AG08396 (cell line): ENCODE measurements around the gene CCDC78.

Experiments
- DNase-seq: peaks from one replicate; pipeline ENCODE4 v3.0.0; 2012; ENCODE audit warnings: low spot score, mixed read lengths

CCDC78 gene

GRCh38 chr16:710500-711075, 15.7 kb downstream of the CCDC78 start:
- no peak for DNase-seq

- peak; percentile 98 for DNase-seq
These were observed 16.4 kb downstream of the CCDC78 start for GRCh38 chr16:709566-710499.

GRCh38 chr16:708959-709358, 17.3 kb downstream of the CCDC78 start:
- no peak for DNase-seq

- no peak for DNase-seq
These were observed 18.2 kb downstream of the CCDC78 start for GRCh38 chr16:708019-708418.

GRCh38 chr16:707062-707538, 19.1 kb downstream of the CCDC78 start:
- DNase-seq: no peak

- DNase-seq: no peak
These were observed 19.8 kb downstream of the CCDC78 start for GRCh38 chr16:706189-707061.

GRCh38 chr16:705431-706188, 20.6 kb downstream of the CCDC78 start, which contains the start of gene FBXL16:
Gene FBXL16, minus strand, starts transcription at chr16:705801. Its CDS starts 8,396 bp downstream, at chr16:697405.
- no peak for DNase-seq

GRCh38 chr16:704552-705380, 21.5 kb downstream of the CCDC78 start:
- no peak for DNase-seq

GRCh38 chr16:704047-704446, 22.2 kb downstream of the CCDC78 start:
- no peak for DNase-seq

- no peak for DNase-seq
These were observed 22.8 kb downstream of the CCDC78 start for GRCh38 chr16:703406-703805.

- DNase-seq: no peak
These were observed 23.9 kb downstream of the CCDC78 start for GRCh38 chr16:702341-702740.

GRCh38 chr16:700684-701584, 25.3 kb downstream of the CCDC78 start:
- DNase-seq: peak; percentile 71

- DNase-seq: no peak
These were observed 27.2 kb downstream of the CCDC78 start for GRCh38 chr16:698911-699671.

GRCh38 chr16:695355-696089, 30.7 kb downstream of the CCDC78 start:
- DNase-seq: no peak

- no peak for DNase-seq
These were observed 31.3 kb downstream of the CCDC78 start for GRCh38 chr16:694863-695354.

- no peak for DNase-seq
These were observed 31.9 kb downstream of the CCDC78 start for GRCh38 chr16:694187-694862.

- no peak for DNase-seq
These were observed 32.5 kb downstream of the CCDC78 start for GRCh38 chr16:693766-694165.
